NCI-H748 (cell line): Measurements from ENCODE around the gene RUNDC3A.
"Not testable (repeated sequence)": the region's sequence is repeated elsewhere in the genome, so short reads cannot be mapped to it uniquely, and the experiment has no call there.

ENCODE experiments used
- DNase-seq: peaks from one replicate; lab custom pipeline; 2025; ENCODE audit not compliant: unreplicated experiment; lab: John Stamatoyannopoulos, UW

RUNDC3A gene

GRCh38 chr17:44358066-44358465 lies 49.7 kb downstream of the RUNDC3A start:
- no peak for DNase-seq

DNA sequence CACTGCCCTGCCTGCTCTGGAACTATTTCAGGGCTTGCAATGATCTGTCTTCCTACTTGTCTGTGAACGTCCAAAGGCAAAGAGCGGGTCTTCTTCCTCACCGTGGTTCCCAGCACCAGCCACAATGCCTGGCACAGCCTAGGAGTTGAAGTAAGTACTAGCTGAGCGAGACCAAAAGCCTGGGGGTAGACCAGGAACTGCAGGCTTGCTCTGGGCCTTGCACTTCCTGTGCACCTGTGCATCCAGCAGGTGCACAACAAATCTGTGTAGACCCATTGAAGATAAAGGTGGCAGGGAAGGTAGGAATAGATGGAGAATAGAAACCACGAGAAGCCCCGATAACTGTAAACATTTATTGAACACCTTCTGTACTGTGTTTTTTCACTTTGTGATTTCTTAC lies 50.6 kb downstream of the RUNDC3A start:
- DNase-seq: no peak

DNA sequence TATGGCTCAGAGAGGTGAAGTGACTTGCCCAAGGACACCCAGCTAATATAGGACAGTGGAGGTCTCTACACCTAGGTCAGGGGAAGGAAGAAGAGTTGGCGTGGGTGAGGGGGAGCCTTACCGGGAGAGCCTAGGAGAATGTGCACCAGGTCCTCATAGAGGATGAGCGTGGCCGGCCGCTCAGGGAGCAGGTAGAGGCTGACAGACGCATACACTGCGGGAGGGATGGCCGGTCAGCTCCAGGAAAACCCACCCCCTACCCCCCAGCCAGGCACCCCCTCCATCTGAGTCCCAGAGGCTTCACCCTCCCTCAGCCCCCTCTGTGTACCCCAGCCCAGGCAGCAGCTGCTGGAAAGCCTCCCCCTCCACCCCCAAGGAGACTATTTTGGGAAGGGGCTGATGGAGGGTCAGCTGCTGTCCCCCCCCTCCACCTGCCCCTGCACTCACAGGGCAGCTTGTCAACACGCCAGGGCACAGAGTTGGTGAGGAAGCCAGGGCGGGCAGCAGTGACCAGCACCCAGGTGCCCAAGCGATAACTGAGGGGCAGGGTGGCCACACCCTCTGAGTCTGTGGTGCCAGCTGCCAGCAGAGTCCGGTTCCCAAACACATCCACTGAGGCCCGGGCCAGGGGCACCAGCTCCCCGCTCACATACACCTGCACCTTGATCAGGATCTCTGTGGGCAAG lies 51.2 kb downstream of the RUNDC3A start:
- DNase-seq: no peak

GRCh38 chr17:44360144-44360533 lies 51.7 kb downstream of the RUNDC3A start:
- no peak for DNase-seq

GRCh38 chr17:44360826-44361225 lies 52.4 kb downstream of the RUNDC3A start:
- DNase-seq: no peak

- DNase-seq: no peak
These were observed 53.2 kb downstream of the RUNDC3A start for GRCh38 chr17:44361292-44362260.

DNA sequence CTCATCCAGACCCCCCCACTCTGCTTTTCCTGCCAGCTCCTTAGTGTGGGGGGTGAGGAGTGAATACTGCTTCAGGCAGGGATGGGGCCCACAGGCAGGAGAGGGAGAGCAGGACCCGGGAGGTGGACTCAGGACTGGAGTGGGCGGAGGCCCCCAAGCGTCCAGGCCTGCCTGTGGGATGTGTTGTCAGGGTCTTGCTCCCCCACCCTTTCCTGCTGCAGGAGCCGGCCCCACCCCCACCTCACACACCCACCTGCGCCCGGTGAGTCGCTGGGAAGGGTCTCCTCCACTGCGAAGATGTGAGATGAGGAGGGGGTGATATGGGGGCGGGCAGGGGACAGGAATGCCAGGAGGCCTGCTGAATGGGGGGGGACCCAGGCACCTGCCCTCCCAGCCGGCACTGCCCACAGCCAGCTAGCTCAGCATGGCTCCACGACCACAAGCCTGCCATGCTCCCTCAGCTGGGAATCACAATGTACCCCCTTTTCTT lies 54.1 kb downstream of the RUNDC3A start:
- DNase-seq: no peak

DNA sequence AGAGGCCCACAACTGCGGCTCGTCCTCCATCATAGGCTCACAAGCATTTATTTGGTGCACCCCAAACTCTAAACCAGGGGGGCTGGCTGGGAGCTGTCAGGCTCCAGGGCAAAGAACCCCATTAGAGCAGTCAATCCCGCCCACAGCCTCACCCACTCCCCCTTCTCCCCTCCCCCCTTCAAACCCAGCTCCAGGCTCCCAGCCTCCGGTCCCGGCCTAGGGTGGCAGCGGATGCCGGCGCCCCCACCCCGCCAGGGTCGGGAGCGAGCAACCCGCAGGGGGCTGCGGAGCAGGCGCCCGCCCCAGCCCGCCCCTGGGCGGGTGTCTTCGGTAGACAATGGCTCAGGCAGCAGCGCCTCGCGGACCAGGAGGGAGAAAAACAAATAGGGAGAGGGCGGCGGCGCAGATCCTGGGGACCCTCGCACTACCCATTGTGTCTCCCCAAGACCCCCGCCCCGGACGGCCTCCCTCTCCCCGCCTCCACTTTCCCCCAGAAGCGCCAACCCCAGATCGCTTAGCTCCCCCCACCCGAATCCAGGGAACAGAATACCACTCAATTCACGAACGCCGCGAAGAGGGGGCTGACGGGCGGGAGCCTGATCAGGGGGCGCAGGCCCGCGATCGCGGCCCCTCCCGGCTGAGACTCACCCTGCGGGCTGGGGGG lies 54.7 kb downstream of the RUNDC3A start:
- DNase-seq: peak; percentile 60

DNA sequence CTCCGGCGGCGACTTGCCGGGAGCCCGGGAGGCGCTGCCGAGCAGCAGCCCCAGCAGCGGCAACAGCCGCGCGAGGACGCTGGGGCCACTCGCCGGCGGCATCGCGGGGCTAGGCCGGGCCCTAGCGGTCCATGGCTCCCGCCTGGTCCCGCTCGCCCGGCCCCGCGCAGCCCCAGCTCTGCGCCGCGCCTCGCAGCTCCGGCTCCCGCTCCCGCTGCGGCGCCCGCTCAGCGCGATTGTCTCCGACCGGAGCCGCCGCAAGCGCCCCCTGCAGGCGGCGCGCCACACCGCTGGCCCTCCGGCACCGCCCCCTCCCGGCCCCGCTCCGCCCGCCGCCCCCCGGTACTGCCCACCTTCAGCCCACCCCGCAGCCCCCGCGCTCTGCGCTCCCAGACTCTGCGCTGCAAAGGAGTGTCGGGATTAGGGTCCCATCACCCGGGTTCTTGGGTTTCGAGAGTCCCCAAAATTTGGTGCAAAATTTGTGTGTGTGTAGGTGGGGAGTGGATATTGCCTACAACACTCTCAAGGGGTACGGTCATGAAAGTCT lies 55.3 kb downstream of the RUNDC3A start, which contains the start of gene FAM171A2:
TSS of gene FAM171A2 (minus strand) at position 241 of the 547 bp plus-strand sequence. CDS start at position 102, 139 bp downstream.
- peak; percentile 79 for DNase-seq

GRCh38 chr17:44365051-44365450 lies 56.6 kb downstream of the RUNDC3A start:
- DNase-seq: not testable (repeated sequence)

GRCh38 chr17:44367231-44367979 lies 59.0 kb downstream of the RUNDC3A start:
- DNase-seq: no peak
